Hepatocyte (in vitro differentiated cells): ENCODE results near the gene APOL4.

ENCODE experiments used
- EZH2 ChIP-seq: fragments of 200-600 bp; sonication (generic); IDR thresholded peaks from 2 replicates; pipeline ENCODE4 v1.6.1; 2016; ENCODE audit warnings: antibody characterized with exemption, mild to moderate bottlenecking, borderline replicate concordance
- EZH2phosphoT487 ChIP-seq: fragments of 200-600 bp; sonication (generic); IDR thresholded peaks from one replicate; pipeline ENCODE4 v1.6.1; 2018; ENCODE audit warnings: antibody characterized with exemption, mild to moderate bottlenecking, low read depth, moderate library complexity; ENCODE audit not compliant: unreplicated experiment, severe bottlenecking
- TF ChIP-seq, protein P1 (sequence below): fragments of 200-600 bp; sonication (generic); IDR thresholded peaks from 2 replicates; pipeline ENCODE4 v1.5.1; 2016; ENCODE audit warnings: antibody characterized with exemption, mild to moderate bottlenecking; ENCODE audit not compliant: poor library complexity

DNA sequence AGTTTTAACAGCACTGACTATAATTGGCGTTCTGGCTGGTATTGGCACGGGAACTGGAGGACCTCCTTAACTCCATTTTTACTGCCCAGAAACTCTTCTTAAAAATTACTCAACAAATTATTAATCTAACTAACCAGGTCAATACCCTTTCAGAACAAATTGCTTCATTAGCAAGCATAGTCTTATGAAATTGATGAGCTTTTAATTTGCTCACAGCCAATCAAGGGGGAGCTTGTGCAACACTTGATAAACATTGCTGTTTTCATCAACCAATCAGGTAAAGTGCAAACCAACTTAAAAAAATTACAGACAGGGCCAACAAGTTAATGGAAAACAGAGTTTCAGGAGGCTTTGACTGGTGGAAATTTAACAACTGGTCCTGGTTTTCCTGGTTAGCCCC, 36.5 kb downstream of the APOL4 start:
- no peak for TF ChIP-seq EZH2phosphoT487
- TF ChIP-seq, protein P1, sequence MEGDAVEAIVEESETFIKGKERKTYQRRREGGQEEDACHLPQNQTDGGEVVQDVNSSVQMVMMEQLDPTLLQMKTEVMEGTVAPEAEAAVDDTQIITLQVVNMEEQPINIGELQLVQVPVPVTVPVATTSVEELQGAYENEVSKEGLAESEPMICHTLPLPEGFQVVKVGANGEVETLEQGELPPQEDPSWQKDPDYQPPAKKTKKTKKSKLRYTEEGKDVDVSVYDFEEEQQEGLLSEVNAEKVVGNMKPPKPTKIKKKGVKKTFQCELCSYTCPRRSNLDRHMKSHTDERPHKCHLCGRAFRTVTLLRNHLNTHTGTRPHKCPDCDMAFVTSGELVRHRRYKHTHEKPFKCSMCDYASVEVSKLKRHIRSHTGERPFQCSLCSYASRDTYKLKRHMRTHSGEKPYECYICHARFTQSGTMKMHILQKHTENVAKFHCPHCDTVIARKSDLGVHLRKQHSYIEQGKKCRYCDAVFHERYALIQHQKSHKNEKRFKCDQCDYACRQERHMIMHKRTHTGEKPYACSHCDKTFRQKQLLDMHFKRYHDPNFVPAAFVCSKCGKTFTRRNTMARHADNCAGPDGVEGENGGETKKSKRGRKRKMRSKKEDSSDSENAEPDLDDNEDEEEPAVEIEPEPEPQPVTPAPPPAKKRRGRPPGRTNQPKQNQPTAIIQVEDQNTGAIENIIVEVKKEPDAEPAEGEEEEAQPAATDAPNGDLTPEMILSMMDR: no peak
- TF ChIP-seq EZH2: no peak
